Measurements from ENCODE around the gene AKIRIN2.

AKIRIN2 gene

DNA sequence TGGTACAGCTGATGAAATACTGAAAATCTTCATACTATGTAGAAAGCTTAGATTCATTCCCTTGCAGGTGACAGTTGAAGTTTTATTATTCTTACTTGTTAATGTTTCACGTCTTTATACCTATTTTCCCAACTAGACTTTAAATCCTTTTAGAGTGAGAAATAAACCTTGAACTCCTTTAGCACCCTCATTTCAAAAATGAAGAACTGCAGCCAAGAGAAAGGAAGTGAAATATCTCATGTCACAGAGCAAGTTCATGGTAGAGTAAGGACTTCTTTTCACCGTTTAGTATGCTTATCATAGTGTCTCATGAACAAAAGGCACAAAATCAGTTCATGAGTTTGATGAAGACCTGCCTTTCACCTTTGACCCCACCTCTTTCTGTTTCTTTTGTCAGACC, 73.6 kb downstream of the AKIRIN2 start:
- Mint-ChIP-seq H3K9me3 (peaks cover 7% of the 10 kb centered on the region), H3K27ac (peak overlapping the region; percentile 9), H3K36me3 (ENCODE audit: low read depth) (peaks cover 58% of the 10 kb centered on the region), H3K4me3 (no peak overlapping the region), H3K27me3 (ENCODE audit: low read depth, poor library complexity) (no peaks in the 10 kb centered on the region), H3K4me1 (no peaks in the 10 kb centered on the region)
- TF ChIP-seq, protein P1, sequence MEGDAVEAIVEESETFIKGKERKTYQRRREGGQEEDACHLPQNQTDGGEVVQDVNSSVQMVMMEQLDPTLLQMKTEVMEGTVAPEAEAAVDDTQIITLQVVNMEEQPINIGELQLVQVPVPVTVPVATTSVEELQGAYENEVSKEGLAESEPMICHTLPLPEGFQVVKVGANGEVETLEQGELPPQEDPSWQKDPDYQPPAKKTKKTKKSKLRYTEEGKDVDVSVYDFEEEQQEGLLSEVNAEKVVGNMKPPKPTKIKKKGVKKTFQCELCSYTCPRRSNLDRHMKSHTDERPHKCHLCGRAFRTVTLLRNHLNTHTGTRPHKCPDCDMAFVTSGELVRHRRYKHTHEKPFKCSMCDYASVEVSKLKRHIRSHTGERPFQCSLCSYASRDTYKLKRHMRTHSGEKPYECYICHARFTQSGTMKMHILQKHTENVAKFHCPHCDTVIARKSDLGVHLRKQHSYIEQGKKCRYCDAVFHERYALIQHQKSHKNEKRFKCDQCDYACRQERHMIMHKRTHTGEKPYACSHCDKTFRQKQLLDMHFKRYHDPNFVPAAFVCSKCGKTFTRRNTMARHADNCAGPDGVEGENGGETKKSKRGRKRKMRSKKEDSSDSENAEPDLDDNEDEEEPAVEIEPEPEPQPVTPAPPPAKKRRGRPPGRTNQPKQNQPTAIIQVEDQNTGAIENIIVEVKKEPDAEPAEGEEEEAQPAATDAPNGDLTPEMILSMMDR (IDR thresholded peaks at IDR 0.05) = no peak
- no peak for DNase-seq
